ENCODE data around the gene IZUMO1R.
"Not testable (repeated sequence)": the region's sequence is repeated elsewhere in the genome, so short reads cannot be mapped to it uniquely, and the experiment has no call there.

DNA sequence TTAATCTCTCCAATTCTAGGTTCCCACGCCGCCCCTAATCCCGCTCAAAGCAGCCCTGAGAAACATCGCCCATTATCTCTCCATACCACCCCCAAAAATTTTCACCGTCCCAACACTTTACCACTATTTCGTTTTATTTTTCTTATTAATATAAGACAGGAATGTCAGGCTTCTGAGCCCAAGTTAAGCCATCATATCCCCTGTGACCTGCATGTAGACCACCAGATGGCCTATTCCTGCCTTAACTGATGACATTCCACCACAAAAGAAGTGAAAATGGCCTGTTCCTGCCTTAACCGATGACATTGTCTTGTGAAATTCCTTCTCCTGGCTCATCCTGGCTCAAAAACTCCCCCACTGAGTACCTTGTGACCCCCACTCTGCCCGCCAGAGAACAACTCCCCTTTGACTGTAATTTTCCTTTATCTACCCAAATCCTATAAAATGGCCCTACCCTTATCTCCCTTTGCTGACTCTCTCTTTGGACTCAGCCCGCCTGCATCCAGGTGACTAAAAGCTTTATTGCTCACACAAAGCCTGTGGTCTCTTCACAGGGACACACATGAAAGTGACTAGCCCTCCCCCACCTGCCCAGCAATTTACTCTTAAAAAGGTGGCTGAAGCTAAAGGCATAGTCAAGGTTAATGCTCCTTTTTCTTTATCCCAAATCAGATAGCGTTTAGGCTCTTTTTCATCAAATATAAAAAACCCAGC is 46.6 kb downstream of the IZUMO1R start:
- not testable (repeated sequence) for TF ChIP-seq CTCF, POLR2A (IDR thresholded peaks at IDR 0.05)

Measured in right lobe of liver (tissue), 4 donors.